Measurements from ENCODE around the gene TUBGCP3. TPM values are rescaled to one million over a fixed set of nuclear protein-coding genes. Genes with fewer than 3 reads are reported as not detected.

Gene TUBGCP3
- total and polyA plus RNA-seq, 4 donors: 10.9 to 40.2 (median 26.9) TPM

GRCh38 chr13:112576768-112577167 is 11.2 kb downstream of the TUBGCP3 start:
- no peaks in the 10 kb centered on the region for H3K9me3 ChIP-seq (ENCODE audit: control insufficient read depth in 4 of 4, insufficient read depth in 3 of 4, low read length in 3 of 4)
- H3K27ac ChIP-seq (ENCODE audit: low read depth in 1 of 2, low read length in 1 of 2): no peak overlapping the region
- no peak for TF ChIP-seq CTCF (IDR thresholded peaks at IDR 0.05; ENCODE audit: control extremely low read depth, extremely low read depth)
- no peaks in the 10 kb centered on the region for H3K36me3 ChIP-seq (ENCODE audit: control insufficient read depth in 4 of 4, insufficient read depth in 4 of 4, low read length in 4 of 4)
- no peak overlapping the region for H3K4me3 ChIP-seq
- H3K27me3 ChIP-seq (ENCODE audit: control insufficient read depth in 3 of 3, insufficient read depth in 3 of 3, low read length in 2 of 3): no peaks in the 10 kb centered on the region
- DNase-seq: no peak
- ATAC-seq (ENCODE audit: insufficient read depth, low FRiP score): no peak
- H3K9ac ChIP-seq (ENCODE audit: insufficient read depth in 1 of 2, low read length in 2 of 2): no peak overlapping the region
- peaks cover 0 to 28% (median 13%) of the 10 kb centered on the region in 5 donors for H3K4me1 ChIP-seq (ENCODE audit: control insufficient read depth in 5 of 5, insufficient read depth in 5 of 5, low read length in 5 of 5)

- peaks cover 0 to 32% (median 13%) of the 10 kb centered on the region in 5 donors for H3K4me1 ChIP-seq (ENCODE audit: control insufficient read depth in 5 of 5, insufficient read depth in 5 of 5, low read length in 5 of 5)
- no peak for TF ChIP-seq CTCF (IDR thresholded peaks at IDR 0.05; ENCODE audit: control extremely low read depth, extremely low read depth)
- ATAC-seq (ENCODE audit: insufficient read depth, low FRiP score) (no peak), DNase-seq (no peak)
- H3K9me3 ChIP-seq (ENCODE audit: control insufficient read depth in 4 of 4, insufficient read depth in 3 of 4, low read length in 3 of 4): no peaks in the 10 kb centered on the region
- WGBS, 2 donors: 83 to 87% methylated on average over 4 of the region's 4 CpGs
- H3K4me3 ChIP-seq: no peak overlapping the region
- H3K9ac ChIP-seq (ENCODE audit: insufficient read depth in 1 of 2, low read length in 2 of 2): no peak overlapping the region
- no peaks in the 10 kb centered on the region for H3K36me3 ChIP-seq (ENCODE audit: control insufficient read depth in 4 of 4, insufficient read depth in 4 of 4, low read length in 4 of 4)
- H3K27ac ChIP-seq (ENCODE audit: low read depth in 1 of 2, low read length in 1 of 2): no peak overlapping the region
- no peaks in the 10 kb centered on the region for H3K27me3 ChIP-seq (ENCODE audit: control insufficient read depth in 3 of 3, insufficient read depth in 3 of 3, low read length in 2 of 3)
These were observed 11.8 kb downstream of the TUBGCP3 start for GRCh38 chr13:112576191-112576590.

GRCh38 chr13:112575675-112576074 is 12.3 kb downstream of the TUBGCP3 start:
- Histone ChIP-seq H3K27me3 (ENCODE audit: control insufficient read depth in 3 of 3, insufficient read depth in 3 of 3, low read length in 2 of 3) (no peaks in the 10 kb centered on the region), H3K27ac (ENCODE audit: low read depth in 1 of 2, low read length in 1 of 2) (no peak overlapping the region), H3K9me3 (ENCODE audit: control insufficient read depth in 4 of 4, insufficient read depth in 3 of 4, low read length in 3 of 4) (no peaks in the 10 kb centered on the region), H3K4me1 (ENCODE audit: control insufficient read depth in 5 of 5, insufficient read depth in 5 of 5, low read length in 5 of 5) (peaks cover 0 to 32% (median 13%) of the 10 kb centered on the region in 5 donors), H3K4me3 (no peak overlapping the region), H3K36me3 (ENCODE audit: control insufficient read depth in 4 of 4, insufficient read depth in 4 of 4, low read length in 4 of 4) (no peaks in the 10 kb centered on the region), H3K9ac (ENCODE audit: insufficient read depth in 1 of 2, low read length in 2 of 2) (no peak overlapping the region)
- WGBS, 2 donors: 84 to 91% methylated on average over 5 of the region's 5 CpGs
- ATAC-seq (ENCODE audit: insufficient read depth, low FRiP score) (no peak), DNase-seq (no peak)
- TF ChIP-seq CTCF (IDR thresholded peaks at IDR 0.05; ENCODE audit: control extremely low read depth, extremely low read depth): no peak
